EH (cell line): ENCODE data around the gene EYS.

Source experiments
- DNase-seq: peaks from one replicate; pipeline ENCODE4 v3.0.0-alpha.2; 2015; ENCODE audit warnings: low read depth

Gene EYS

GRCh38 chr6:65202738-65203137 lies 504.3 kb downstream of the EYS start:
- DNase-seq: no peak

GRCh38 chr6:65199683-65200082 lies 507.3 kb downstream of the EYS start:
- no peak for DNase-seq

- DNase-seq: no peak
These were observed 507.9 kb downstream of the EYS start for GRCh38 chr6:65199121-65199520.

- no peak for DNase-seq
These were observed 515.6 kb downstream of the EYS start for GRCh38 chr6:65191471-65191870.

GRCh38 chr6:65189236-65189881 lies 517.7 kb downstream of the EYS start:
- DNase-seq: no peak

- DNase-seq: no peak
These were observed 520.2 kb downstream of the EYS start for GRCh38 chr6:65186826-65187225.

GRCh38 chr6:65182681-65183080 lies 524.3 kb downstream of the EYS start:
- DNase-seq: no peak

GRCh38 chr6:65170273-65170672 lies 536.8 kb downstream of the EYS start:
- no peak for DNase-seq

GRCh38 chr6:65161661-65162060 lies 545.4 kb downstream of the EYS start:
- DNase-seq: no peak

GRCh38 chr6:65157025-65157424 lies 550.0 kb downstream of the EYS start:
- no peak for DNase-seq

GRCh38 chr6:65155083-65155482 lies 551.9 kb downstream of the EYS start:
- no peak for DNase-seq

- no peak for DNase-seq
These were observed 557.2 kb downstream of the EYS start for GRCh38 chr6:65149841-65150240.

GRCh38 chr6:65148839-65149238 lies 558.2 kb downstream of the EYS start:
- no peak for DNase-seq

- DNase-seq: no peak
These were observed 571.5 kb downstream of the EYS start for GRCh38 chr6:65135567-65135966.

- no peak for DNase-seq
These were observed 580.4 kb downstream of the EYS start for GRCh38 chr6:65126667-65127066.

GRCh38 chr6:65123521-65123920 lies 583.5 kb downstream of the EYS start:
- DNase-seq: no peak

GRCh38 chr6:65117817-65118409 lies 589.1 kb downstream of the EYS start:
- DNase-seq: no peak

GRCh38 chr6:65116326-65116725 lies 590.7 kb downstream of the EYS start:
- no peak for DNase-seq

- DNase-seq: no peak
These were observed 593.4 kb downstream of the EYS start for GRCh38 chr6:65113581-65113980.

GRCh38 chr6:65112435-65112834 lies 594.6 kb downstream of the EYS start:
- DNase-seq: no peak

- no peak for DNase-seq
These were observed 597.0 kb downstream of the EYS start for GRCh38 chr6:65110031-65110430.

- no peak for DNase-seq
These were observed 608.7 kb downstream of the EYS start for GRCh38 chr6:65098349-65098748.

GRCh38 chr6:65091561-65091960 lies 615.5 kb downstream of the EYS start:
- DNase-seq: no peak

GRCh38 chr6:65088575-65088974 lies 618.5 kb downstream of the EYS start:
- no peak for DNase-seq
